ENCODE measurements around the gene PRRT4.
A peak's percentile ranks its signal among the peaks of the same experiment; 100 is the strongest.

The PRRT4 gene

DNA sequence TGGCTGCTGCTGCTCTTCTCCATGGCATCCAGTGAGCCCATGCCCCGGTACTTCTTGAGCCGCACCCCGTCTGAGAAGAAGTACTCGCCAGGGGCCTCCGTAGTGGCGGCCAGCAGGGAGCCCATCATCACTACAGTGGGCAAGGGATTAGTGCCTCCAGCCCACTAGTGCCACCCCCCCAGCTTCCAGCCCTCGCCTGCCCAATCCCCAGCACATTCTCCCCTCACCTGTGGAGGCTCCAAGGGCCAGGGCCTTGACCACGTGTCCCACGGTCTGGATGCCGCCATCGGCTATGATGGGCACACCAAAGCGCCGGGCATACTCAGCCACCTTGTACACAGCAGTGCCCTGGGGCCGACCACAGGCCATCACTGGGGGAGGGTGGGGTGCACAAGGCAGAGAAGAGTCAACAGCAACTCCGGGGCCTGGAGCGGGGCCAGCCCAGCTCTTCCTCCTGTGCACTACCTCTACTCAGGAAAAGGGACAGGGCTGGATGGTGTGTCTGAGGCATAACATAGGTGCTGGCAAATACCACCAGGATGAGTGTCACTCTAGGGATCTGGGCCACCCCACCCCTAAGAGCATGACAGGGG, 33.5 kb upstream of the PRRT4 start:
- no peak for DNase-seq

DNA sequence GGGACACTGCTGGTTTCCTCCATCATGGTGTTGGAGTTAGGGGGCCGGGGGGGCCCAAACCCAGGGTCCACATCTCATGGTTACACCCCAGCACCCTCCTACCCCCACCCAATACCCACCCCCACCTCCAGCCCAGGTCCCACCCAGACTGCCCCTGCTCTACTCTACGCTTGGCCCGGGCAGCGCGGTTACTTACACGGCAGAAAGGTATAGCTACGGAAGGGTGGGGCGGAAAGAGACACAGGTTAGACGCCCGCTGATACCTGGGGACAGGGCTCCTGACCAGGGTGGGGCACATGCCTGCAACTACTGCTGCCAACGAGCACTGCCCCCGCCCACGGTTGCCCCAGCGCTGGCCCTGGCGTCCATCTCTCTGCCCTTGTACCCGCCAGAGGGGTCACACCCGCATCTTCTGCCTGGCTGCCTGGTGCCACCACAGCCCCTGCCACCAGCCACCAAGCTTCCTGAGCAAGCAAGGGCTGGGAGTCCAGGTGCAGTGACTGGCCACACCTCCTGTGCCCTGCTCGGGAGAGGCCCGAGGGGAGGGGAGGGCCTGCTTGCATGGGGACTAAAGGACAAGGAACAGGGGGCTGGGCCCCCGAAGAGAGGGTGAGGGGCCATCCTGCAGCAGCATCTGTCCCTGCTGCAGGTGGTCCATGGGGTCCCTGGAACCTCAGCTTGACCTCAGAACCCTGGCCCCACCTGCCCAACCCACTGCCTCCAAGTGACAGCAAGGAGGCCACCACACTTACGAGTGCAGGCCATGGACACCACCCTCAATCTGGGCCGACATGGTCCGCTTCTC, 32.2 kb upstream of the PRRT4 start:
- no peak for DNase-seq

DNA sequence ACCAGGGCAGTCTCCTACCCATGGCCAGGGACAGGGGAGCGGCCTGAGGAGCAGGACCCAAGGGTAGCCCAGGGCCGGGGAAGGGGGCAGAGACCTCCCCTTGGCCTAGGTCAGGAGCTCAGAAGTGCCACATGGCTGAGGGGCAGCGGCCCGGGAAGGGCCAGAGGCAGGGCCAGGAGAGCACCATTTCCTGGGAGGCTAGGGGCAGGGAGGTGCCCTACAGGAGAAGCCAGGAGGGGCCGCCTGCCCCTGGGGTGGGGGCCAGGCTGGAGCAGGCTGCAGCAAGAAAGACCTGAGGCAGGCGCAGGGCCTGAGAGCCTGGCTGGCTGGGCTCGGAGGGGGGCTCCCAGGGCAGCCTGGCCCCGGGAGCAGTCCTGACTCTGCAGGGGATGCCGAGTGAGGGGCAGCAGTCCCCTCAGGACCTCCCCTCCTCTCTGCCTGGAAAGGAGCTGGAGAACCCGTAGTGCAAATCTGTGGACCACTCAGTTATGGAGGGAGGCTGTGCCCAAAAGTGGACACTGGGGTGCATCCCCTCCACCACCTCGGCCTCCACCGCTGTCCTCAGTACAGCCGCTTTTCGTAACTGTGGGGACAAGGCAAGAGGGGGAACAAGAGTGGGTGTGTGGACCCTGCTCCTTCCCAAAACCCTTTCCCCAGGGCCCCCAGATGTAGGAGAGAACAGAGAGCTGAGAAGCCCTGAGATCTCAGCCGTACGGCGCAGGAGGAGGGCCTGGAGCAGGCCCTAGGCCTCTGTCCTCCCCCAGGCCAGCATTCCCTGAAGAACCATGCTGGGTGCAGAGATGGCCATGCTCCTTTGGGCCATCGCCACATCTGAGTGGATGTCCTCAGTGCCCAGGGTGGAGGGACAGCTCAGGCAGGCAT, 31.2 kb upstream of the PRRT4 start:
- no peak for DNase-seq

DNA sequence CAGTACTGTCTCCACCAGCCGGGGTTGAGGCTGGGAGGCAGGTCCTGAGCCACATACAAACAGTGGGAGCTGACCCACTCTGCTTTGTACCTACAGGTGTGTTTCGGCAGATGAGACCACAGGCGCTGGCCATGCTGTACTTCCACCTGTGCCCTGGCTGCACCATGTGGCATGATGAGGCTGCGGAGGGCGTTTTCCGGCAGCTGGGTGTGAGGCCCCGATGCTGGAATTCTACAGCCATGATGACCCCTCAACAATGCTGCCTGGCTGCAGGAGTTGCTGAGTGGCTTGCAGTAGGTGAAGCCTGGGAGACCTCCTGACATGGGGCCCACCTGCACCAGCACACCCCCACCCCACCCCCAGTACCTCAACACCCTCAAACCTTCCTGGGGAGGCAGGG, 30.3 kb upstream of the PRRT4 start:
- DNase-seq, result no peak

DNA sequence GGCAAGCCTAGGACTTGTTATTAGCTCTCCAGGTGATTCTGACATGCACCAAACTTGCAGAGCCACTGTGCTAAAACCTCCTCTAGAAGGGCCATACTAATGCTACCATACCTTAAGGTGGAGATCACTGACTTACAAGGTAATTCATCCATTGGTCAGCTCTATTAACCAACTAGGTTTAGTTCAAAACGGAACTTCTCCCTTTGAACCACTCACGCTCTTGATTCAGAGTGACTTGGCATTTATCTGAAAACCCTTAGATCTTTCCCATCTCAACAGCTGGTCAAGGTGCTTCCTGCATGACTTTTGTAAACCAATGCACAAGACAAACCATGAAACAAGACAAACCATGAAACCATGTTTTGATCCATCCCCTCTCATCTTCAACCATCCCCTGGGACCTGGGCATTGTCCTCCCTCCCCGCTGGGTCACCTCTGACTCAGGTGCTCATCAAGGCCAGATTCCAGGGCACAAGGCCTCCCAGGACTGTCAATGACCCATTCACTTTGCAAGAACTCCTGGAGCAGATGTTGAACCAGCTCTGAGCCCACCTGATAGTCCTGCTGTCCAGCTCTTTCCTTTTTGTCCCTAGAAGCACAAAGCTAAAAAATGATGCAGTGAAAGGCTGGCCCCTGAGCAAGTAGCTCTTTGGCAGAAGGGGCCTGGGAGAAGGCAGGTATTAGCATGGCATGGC, 29.5 kb upstream of the PRRT4 start:
- peak in 1 of 2 donors; percentile 63 for DNase-seq

DNA sequence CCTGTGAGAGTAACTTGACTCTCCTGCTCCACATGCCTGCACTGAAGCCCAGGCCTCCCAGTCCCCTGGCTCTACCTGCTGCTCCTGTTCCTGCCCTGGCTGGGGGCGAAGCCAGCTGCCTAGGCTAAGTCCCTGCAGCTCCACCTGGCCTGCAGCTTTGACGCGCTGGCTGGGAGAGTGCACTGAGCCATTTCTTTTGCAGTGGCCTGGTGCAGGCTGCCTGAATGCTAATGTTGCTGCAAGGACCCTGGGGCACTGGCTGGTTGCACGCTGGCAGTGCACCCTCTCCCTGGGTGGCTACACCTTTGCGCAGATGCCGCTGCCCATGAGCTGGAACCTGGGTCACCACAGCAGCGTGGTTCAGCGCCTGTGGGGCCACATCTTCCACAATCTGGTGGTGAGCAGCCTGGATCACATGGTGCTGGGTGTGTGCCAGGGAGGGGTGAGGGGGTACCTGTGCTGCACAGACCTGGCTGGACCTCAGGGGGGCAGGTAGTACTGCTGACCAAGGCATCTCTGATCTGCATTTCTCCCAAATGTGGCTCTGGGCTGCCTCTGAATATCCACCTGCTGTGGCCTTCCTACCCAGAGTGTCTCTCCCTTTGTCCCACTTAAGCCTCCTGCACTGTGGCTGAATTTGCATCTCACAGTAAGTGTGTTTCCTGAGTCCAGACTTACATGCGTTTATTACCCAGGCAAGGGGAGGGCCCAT, 28.3 kb upstream of the PRRT4 start:
- DNase-seq, result no peak

DNA sequence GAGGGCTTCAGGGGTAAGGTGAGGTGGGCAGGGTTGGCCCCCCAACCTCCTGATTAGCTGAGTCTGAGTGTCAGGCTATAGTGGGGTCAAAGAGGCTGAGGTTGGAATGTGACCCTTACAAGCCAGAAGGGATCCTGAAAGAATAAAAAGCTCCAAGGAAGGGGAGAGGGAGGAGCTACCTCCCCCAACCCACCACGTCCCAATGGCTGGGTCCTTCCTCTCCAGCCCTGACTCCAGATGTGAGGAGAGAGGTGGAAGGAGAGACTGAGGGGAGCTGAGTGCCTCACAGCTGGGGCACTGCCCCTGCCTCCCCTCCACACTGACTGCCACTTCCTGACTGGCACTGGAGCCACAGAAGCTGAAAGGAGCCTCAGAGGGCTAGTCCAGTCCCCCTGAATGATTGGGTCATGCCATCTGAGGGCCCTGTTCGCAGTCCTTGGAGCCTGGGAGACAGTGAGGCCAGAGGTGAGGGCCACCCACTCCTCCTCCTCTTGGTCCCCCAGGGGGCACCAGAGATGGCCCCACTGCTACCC, 27.7 kb upstream of the PRRT4 start:
- no peak for DNase-seq

DNA sequence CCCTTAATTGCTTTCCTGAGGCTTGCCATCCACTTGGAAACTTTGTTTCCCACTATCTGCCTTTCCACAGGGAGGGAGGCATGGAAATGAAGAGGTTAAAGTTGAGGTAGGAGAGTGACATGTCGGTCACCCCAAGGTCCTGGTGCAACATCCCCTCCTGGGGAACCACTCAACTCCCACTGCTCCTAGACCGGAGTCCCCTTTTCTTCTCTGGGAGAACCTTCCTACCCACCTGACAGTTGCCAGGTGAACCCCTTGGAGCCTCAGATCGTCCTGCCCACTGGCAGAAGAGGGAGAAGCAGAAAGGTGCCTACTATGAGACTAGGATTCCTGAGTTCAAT, 26.6 kb upstream of the PRRT4 start:
- no peak for DNase-seq

DNA sequence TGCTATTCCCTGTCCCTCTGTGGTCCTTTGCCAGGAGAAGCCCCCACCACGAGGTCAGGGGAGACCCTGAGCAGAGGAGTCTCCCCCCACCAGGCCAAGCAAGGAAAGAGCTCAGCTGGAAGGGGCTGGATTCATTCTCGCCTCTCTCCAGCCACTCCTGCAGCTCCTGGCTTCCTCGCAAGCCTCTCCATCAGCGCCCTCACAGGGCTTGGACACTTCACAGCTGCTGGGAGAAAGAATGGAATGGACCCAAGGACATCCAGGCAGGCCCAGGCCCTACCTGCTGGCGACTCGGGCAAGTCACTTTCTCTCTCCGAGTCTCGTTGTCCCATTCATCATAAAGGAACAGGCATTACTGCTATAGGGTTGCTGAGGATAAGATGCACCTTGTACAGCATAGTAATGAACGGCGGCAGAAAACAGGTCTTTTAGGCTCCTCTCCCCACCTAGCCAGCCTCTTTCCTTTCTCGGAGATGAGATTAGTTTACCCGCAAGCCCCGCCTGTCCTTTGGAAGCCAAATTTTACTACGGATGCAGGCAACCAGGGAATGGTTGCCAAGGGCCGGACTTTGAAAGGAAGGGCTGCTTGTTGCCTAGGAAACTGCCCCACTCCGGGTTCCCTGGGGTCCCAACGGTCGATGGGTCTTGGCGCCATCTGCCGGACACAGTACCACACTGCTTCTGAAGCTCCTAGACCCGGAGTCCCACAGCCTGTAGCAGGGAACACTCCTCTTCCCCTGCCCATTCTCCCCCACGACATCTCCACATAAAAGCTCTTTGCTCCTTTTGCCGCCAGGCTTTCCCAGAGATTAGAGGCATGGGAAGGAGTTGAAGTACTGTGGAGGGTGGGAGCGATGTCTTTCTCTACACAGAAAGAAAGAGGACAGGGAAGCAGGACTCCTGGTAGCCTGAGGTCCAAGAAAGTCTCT, 26.0 kb upstream of the PRRT4 start:
- peak; percentile 37 to 54 for DNase-seq

DNA sequence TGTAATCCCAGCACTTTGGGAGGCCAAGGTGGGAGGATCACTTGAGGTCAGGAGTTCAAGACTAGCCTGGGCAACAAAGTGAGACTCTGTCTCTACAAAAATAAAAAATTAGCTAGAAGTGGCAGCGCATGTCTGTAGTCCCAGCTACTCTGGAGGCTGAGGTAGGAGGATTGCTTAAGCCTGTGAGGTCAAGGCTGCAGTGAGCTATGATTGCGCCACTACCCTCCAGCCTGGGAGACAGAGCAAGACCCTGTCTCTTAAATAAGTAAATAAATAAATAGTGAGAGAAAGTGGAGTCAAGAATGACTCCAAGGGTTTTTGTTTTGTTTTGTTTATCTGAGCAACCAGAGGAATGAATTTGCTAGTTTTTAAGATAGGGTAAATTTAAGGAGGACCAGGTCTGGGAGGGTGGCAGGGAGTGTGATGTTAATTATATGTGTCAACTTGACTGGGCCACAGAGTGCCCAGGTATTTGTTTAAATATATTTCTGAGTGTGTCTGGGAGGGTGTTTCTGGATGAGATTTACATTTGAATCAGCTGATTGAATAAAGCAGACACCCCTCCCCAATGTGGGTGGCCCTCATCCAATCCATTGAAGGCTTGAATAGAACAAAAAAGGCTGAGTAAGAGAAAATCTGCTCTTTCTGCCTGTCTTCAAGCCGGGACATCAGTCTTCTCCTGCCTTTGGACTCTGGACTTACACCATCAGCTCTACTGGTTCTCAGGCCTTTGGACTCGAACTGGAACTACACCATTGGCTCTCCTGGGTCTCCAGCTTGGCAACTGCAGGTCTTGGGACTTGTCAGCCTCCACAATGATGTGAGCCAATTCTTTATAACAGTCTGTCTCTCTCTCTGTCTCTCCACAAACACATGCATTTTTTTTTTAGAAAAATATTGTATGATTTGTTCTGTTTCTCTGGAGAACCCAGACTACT, 24.8 kb upstream of the PRRT4 start:
- no peak for DNase-seq

DNA sequence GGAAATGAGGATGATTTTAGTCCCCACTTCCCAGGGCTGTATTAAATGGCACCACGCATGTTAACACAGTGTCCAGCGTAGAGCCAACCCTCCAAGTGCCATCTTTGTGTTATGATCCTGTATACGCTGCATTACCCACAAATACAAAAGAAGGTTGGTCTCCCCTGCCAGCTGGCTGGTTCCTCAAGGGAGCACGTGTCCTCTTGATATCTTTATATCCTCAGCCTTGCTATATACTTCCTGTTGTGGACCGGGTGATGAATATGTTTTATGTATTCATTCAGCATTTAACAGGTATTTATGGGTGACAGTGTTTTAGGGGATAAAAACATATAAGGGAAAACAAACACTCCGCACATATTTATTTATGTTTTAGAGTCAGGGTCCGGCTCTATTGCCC, 23.2 kb upstream of the PRRT4 start:
- peak in 1 of 2 donors; percentile 40 for DNase-seq

DNA sequence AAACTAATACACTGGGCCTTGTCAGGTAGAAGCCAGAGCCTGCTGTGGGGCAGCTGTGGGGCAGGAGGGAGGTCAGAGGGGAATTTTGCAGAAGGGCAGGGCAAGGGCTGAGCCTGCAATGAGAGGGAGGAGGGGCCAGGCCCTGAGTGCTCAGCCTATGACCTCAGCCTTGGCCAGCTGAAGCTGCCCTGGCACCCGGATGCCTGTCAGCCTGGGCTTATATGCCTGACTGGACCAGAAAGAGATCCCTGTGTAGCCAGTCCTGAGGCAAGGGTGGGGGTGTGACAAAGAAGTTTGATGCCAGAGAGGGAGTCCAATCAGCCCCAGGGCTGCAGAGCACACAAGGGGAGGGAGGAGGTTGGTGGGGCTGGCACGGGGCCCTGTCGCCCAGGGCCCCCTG, 22.3 kb upstream of the PRRT4 start:
- DNase-seq, result no peak

DNA sequence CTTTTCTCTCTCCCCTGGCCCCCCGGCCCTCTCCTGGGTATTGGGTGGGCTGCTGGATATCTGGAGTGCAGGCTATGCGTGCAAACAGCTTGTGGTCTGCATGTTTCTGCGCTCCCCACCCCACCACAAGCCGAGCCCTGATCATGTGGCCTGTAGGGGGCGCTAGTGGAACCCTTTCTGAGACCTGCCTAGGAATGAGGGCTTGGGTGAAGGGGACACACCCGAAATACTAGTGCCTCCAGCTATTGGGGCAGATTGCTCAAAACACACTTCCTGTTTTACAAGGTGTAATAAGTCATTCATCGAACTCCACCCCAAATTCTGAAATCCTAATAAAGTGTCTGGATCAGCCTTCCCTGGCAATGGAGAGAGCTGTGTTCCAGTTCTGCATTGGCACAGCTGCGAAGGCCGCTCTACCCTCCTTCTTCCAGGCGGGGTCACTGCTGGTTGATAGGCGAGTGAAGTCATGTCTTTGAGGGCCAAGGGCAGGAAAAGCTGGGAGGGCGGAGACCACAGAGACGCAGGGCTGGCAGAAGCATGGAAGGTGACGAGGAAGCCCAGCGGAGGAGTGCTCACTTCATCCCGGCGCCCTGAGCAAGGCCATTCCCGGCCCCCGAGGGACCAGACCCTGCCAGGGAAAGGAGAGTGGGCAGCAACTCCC, 19.8 kb upstream of the PRRT4 start:
- no peak for DNase-seq

DNA sequence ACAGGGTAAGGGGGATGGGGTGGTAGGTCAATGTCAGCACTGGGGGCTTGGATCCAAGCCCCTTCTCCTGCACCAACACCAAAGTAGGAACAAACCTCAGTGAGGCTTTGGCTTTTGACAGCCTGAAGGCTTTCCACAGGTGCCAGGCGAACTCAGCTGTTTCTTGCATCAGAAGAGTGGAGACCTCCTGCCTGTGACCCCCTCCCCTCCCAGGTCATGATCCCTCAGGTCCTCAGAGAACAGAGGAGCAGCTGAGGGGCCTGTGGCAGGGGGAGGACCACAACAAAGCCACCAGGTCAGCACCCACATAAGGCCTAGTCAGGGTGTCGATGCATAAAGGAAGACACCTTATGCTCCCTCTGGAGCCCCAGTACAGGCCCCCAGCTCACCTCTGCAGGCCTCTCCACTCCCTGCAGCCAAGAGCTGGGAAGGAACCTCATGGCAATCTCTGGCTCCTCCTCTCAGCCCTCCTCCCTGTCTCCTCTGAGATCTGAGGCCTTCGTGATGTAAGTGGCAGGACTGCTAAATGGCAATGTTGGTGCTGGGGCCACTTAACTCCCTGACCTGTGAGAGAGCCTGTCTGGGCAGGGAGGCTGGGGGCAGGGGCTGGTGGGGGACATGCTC, 19.1 kb upstream of the PRRT4 start:
- DNase-seq, result no peak

DNA sequence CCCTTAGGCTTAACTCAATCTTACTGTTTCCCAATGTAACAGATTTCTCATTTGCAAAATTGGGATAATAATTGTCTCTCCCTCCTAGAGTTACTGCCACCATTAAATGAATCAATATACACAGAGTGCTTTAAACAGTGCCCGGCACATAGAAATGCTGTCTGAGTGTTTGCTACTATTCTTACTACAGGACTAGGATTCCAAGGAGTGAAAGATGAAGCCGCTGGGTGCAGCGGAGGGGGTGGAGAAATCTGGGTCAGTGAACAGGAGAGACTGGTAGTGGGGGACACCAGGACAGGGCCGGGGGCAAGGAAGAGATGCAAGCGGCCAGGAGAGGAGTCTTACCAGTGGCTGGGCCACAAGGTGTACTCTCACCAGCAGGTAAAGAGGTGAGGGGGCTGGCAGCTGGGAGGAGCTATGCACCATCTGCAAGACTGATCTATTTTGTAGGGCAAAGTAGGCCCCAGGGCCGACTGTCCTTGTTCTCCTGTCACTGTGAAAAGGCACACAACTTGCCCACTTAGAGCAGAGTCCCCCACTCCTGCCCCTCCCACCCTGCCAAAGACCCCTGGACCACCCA, 18.5 kb upstream of the PRRT4 start:
- no peak for DNase-seq

DNA sequence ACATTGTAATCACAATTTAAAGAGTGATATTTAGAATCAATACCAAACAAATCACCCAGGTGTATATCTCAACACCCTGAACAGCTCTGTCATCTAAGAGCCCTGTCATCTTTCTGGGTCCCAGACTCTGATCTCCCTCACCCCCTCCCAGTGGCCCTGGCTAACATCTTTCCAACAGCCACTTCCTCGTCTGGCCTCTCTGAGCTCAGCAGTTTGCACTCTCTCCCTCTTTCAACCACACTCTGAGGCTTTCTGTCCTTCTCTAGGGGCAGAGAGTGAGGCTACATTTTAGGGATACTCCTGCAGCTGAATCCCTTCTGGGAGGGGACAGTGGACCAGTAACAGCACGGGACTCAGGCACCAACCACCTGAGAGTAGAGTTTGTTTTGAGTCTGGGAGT, 17.1 kb upstream of the PRRT4 start:
- DNase-seq, result no peak

DNA sequence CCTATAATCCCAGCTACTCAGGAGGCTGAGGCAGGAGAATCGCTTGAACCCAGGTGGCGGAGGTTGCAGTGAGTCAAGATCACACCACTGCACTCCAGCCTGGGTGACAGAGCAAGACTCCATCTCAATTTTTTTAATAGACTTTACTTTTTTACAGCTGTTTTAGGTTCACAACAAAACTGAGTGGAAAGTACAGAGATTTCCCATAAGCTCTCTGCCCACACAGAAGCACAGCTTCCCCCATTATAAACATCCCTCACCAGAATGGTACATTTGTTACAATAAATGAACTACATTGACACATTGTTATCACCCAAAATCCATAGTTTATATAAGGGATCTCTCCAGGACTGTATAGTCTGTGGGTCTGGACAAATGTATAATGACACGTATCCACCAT, 14.6 kb upstream of the PRRT4 start:
- no peak for DNase-seq

DNA sequence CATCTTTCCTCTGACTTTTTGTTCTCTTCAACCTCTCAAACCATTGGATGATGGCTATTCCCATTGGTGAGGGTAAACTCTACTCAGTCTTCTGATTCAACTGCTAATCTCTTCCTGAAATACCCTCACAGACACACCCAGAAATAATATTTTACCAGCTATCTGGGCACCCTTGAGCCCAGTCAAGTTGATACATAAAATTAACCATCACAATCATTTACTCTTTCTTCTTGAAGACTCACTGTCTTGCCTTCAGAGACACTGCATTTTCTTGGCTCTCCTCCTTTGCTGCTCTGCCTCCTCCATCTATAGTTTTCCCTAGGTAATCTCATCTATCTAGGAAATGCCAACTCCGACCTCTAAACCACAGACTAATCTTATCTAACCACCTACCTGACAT, 12.6 kb upstream of the PRRT4 start:
- DNase-seq, result no peak

DNA sequence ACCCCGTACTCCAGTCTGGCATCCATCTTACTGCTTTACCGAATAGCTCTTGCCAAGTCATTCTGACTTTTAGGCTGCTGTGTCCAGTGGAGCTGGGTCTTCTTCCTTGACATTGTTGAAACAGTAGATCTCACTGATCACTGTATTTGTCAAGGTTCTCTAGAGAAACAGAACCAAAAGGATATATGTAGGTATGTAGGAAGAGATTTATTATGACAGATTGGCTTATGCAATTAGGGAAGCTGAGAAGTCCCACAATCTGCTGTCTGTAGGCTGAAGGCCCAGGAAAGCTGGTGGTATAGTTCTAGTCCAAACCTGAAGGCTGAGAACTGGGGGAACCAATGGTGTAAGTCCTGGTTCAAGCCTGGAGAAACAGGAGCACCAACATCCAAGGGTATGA, 12.1 kb upstream of the PRRT4 start:
- no peak for DNase-seq
